PC-3 (cell line): ENCODE data around the gene CYP2A6. TPM values are rescaled to one million over a fixed set of nuclear protein-coding genes. Genes with fewer than 3 reads are reported as not detected.
"Not testable (repeated sequence)": the region's sequence is repeated elsewhere in the genome, so short reads cannot be mapped to it uniquely, and the experiment has no call there.

Source experiments
- ATAC-seq: fragments of 200-7000 bp; cut with Tn5 transposase; 2 replicates; pipeline ENCODE4 v1.9.1; 2020; ENCODE audit warnings: mild to moderate bottlenecking, moderate library complexity
- BruUV-seq: library from RNA; stranded (reverse); fragments of 400-500 nt; replicated peaks from 2 replicates; lab custom pipeline; 2021; lab: Mats Ljungman, UMichigan
- CTCF ChIA-PET: fragments of 300-600 bp; sonication (Branson Sonifier 250); formaldehyde crosslinking; loops from one replicate; lab custom pipeline; 2022; ENCODE audit warnings: antibody characterized with exemption; lab: Charles Lee
- POLR2A ChIA-PET: fragments of 300-600 bp; sonication (Branson Sonifier 250); formaldehyde crosslinking; loops from one replicate; lab custom pipeline; 2022; ENCODE audit warnings: antibody characterized with exemption; ENCODE audit not compliant: unreplicated experiment; lab: Charles Lee
- DNase-seq: peaks from one replicate; pipeline ENCODE4 v3.0.0-alpha.2; 2015
- H2AFZ ChIP-seq: fragments of 300-600 bp; sonication (generic); 2 replicates; pipeline ENCODE4 v1.6.0; 2016; ENCODE audit warnings: antibody characterized with exemption, low read length
- H3F3A ChIP-seq: fragments of 300-600 bp; sonication (generic); one replicate; pipeline ENCODE4 v1.6.0; 2017; ENCODE audit warnings: antibody characterized with exemption, low read length, control low read depth, mild to moderate bottlenecking; ENCODE audit not compliant: unreplicated experiment
- H3K27ac ChIP-seq: fragments of 300-600 bp; sonication (generic); 2 replicates; pipeline ENCODE4 v1.5.1; 2016; ENCODE audit warnings: mild to moderate bottlenecking, low read length
- H3K27me3 ChIP-seq: fragments of 300-600 bp; sonication (generic); 2 replicates; pipeline ENCODE4 v1.6.1; 2016; ENCODE audit warnings: low read length, mixed read lengths
- H3K36me3 ChIP-seq: fragments of 300-600 bp; sonication (generic); 2 replicates; pipeline ENCODE4 v1.6.1; 2016; ENCODE audit warnings: low read depth, mixed run types, low read length, mixed read lengths
- H3K4me1 ChIP-seq: fragments of 300-600 bp; sonication (generic); 2 replicates; pipeline ENCODE4 v1.5.1; 2016; ENCODE audit warnings: low read length; ENCODE audit not compliant: insufficient read depth
- H3K4me2 ChIP-seq: fragments of 300-600 bp; sonication (generic); 2 replicates; pipeline ENCODE4 v1.6.0; 2016; ENCODE audit warnings: low read length
- H3K4me3 ChIP-seq: fragments of 300-600 bp; sonication (generic); 2 replicates; pipeline ENCODE4 v1.5.1; 2016; ENCODE audit warnings: mild to moderate bottlenecking, low read length, mixed read lengths
- H3K79me2 ChIP-seq: fragments of 300-600 bp; sonication (generic); 2 replicates; pipeline ENCODE4 v1.6.1; 2017; ENCODE audit warnings: low read length, mixed read lengths
- H3K9ac ChIP-seq: fragments of 300-600 bp; sonication (generic); 2 replicates; pipeline ENCODE4 v1.6.0; 2016; ENCODE audit warnings: mild to moderate bottlenecking, low read length
- H3K9me2 ChIP-seq: fragments of 300-600 bp; sonication (generic); replicated peaks from 2 replicates; pipeline ENCODE4 v1.6.1; 2016; ENCODE audit warnings: mixed run types, low read length, mixed read lengths
- H3K9me3 ChIP-seq: fragments of 300-600 bp; sonication (generic); 2 replicates; pipeline ENCODE4 v1.6.1; 2016; ENCODE audit warnings: low read length, mixed read lengths
- H4K20me1 ChIP-seq: fragments of 300-600 bp; sonication (generic); 2 replicates; pipeline ENCODE4 v1.6.1; 2016; ENCODE audit warnings: low read length, mixed read lengths
- intact Hi-C: fragments of 100-400 bp; cut with micrococcal nuclease; formaldehyde crosslinking; loops from 2 replicates; pipeline ENCODE4 v1.9.0; 2023
- total RNA-seq: library from RNA; depleted of rRNA; stranded (reverse); fragments of >200 nt; gene quantifications from 2 replicates; pipeline ENCODE4 v1.2.3, GENCODE V29; 2014

The CYP2A6 gene
- total RNA-seq, 1 experiment from 2014 or later = not detected

GRCh38 chr19:40882062-40882461 is 31.8 kb upstream of the CYP2A6 start, which contains the start of gene CYP2A7:
TSS of gene CYP2A7 (minus strand) at chr19:40882231. CDS start at chr19:40882210, 21 bp downstream.
- H4K20me1 ChIP-seq, H3K27ac ChIP-seq, H3K79me2 ChIP-seq, H3K4me1 ChIP-seq, H3K36me3 ChIP-seq, CTCF ChIA-PET, H3K9me2 ChIP-seq, H3K4me3 ChIP-seq, intact Hi-C loops, H3F3A ChIP-seq, ATAC-seq, BruUV-seq, H2AFZ ChIP-seq, POLR2A ChIA-PET, H3K4me2 ChIP-seq, DNase-seq, H3K9me3 ChIP-seq, H3K27me3 ChIP-seq, H3K9ac ChIP-seq: not testable (repeated sequence)

- not testable (repeated sequence) for H3K9me3 ChIP-seq, H4K20me1 ChIP-seq
Observed at GRCh38 chr19:40879349-40879748, 29.1 kb upstream of the CYP2A6 start.

GRCh38 chr19:40875526-40875951 is 25.3 kb upstream of the CYP2A6 start:
- H3K9ac ChIP-seq, H3K4me2 ChIP-seq, CTCF ChIA-PET, H3K27me3 ChIP-seq, H3F3A ChIP-seq, H3K4me3 ChIP-seq, H3K36me3 ChIP-seq, ATAC-seq, H3K9me3 ChIP-seq, POLR2A ChIA-PET, intact Hi-C loops, DNase-seq, BruUV-seq, H2AFZ ChIP-seq, H4K20me1 ChIP-seq, H3K79me2 ChIP-seq, H3K4me1 ChIP-seq, H3K9me2 ChIP-seq, H3K27ac ChIP-seq: not testable (repeated sequence)

More at GRCh38 chr19:40879349-40879748, 29.1 kb upstream of the CYP2A6 start:
- POLR2A ChIA-PET, H3F3A ChIP-seq, ATAC-seq, H3K4me3 ChIP-seq, BruUV-seq, H3K9me2 ChIP-seq, H3K79me2 ChIP-seq, H3K9ac ChIP-seq, H3K27me3 ChIP-seq, H3K36me3 ChIP-seq, intact Hi-C loops, H3K4me1 ChIP-seq, CTCF ChIA-PET, DNase-seq, H3K27ac ChIP-seq, H3K4me2 ChIP-seq, H2AFZ ChIP-seq: not testable (repeated sequence)

GRCh38 chr19:40874874-40875273 is 24.6 kb upstream of the CYP2A6 start:
- H3K27ac ChIP-seq, H3K9me2 ChIP-seq, DNase-seq, H3K4me1 ChIP-seq, H3F3A ChIP-seq, H3K9me3 ChIP-seq, BruUV-seq, H3K36me3 ChIP-seq, H3K4me2 ChIP-seq, ATAC-seq, H2AFZ ChIP-seq, H3K27me3 ChIP-seq, H3K4me3 ChIP-seq, CTCF ChIA-PET, H4K20me1 ChIP-seq, H3K79me2 ChIP-seq, intact Hi-C loops, H3K9ac ChIP-seq, POLR2A ChIA-PET: not testable (repeated sequence)

GRCh38 chr19:40873873-40874272 is 23.6 kb upstream of the CYP2A6 start:
- POLR2A ChIA-PET, CTCF ChIA-PET, H3K79me2 ChIP-seq, BruUV-seq, H3K9me2 ChIP-seq, DNase-seq, H3K9ac ChIP-seq, H3F3A ChIP-seq, H3K4me3 ChIP-seq, H3K36me3 ChIP-seq, H3K4me1 ChIP-seq, H3K9me3 ChIP-seq, ATAC-seq, intact Hi-C loops, H3K4me2 ChIP-seq, H3K27ac ChIP-seq, H2AFZ ChIP-seq, H4K20me1 ChIP-seq, H3K27me3 ChIP-seq: not testable (repeated sequence)
